Activated naive CD8-positive, alpha-beta T cell treated with anti-CD3 and anti-CD28 coated beads, Interleukin-2, amount 10 ng/mL, durations not matched to agents 7 days and 5 days (primary cell): ENCODE measurements around the gene GID8. TPM values are rescaled to one million over a fixed set of nuclear protein-coding genes. Genes with fewer than 3 reads are reported as not detected.

ENCODE experiments used
- ATAC-seq: fragments of 150-1000 bp; cut with Tn5 transposase; one replicate; pipeline ENCODE4 v1.10.0; 2021; ENCODE audit warnings: low read depth, moderate library complexity
- POLR2A ChIA-PET: fragments of 350-600 bp; sonication (Branson Sonifier 250); formaldehyde crosslinking; loops from one replicate; lab custom pipeline; 2021; ENCODE audit warnings: antibody characterized with exemption; lab: Charles Lee
- DNase-seq: peaks from one replicate; pipeline ENCODE4 v3.0.0; 2021
- H3K27ac Mint-ChIP-seq: one replicate; pipeline ENCODE4 v1.8.0; 2022; ENCODE audit warnings: mild to moderate bottlenecking, mixed read lengths
- H3K27me3 Mint-ChIP-seq: one replicate; pipeline ENCODE4 v1.8.0; 2022; ENCODE audit warnings: mild to moderate bottlenecking, moderate library complexity, mixed read lengths
- H3K36me3 Mint-ChIP-seq: one replicate; pipeline ENCODE4 v1.8.0; 2021; ENCODE audit warnings: mild to moderate bottlenecking, mixed read lengths
- H3K4me1 Mint-ChIP-seq: one replicate; pipeline ENCODE4 v1.8.0; 2021; ENCODE audit warnings: mixed read lengths
- H3K4me3 Mint-ChIP-seq: one replicate; pipeline ENCODE4 v1.8.0; 2022; ENCODE audit warnings: mild to moderate bottlenecking, moderate library complexity, mixed read lengths
- H3K9me3 Mint-ChIP-seq: one replicate; pipeline ENCODE4 v1.8.0; 2021; ENCODE audit warnings: mixed read lengths
- total RNA-seq, 2 experiments: library from RNA; stranded (reverse); gene quantifications; one replicate each; pipeline ENCODE4 v1.2.3, GENCODE V29; 2021

The GID8 gene
- total RNA-seq, 2 experiments from 2014 or later, result 42.1 to 43.0 TPM

DNA sequence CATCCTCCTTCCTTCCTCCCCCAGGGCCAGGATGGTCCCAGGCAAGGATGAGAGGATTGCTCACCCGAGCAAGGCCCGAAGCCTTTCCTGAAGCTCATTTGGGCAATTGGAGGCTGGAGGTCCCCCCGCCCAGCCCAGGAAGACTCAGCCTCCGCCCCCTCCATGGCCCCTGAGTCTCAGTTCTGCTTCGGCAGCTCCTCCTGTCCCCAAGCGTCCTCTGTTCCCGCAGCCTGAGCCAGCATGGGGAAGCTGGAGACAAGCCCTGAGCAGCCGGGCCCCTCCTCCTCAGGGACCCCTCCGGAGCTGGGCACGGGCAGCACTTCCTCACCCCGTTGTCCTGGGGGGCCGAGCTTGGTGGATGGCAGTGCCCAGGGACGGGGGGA is 40.6 kb downstream of the GID8 start:
- Mint-ChIP-seq H3K27me3 (peaks cover 57% of the 10 kb centered on the region), H3K36me3 (no peaks in the 10 kb centered on the region), H3K4me3 (no peak overlapping the region), H3K27ac (no peak overlapping the region), H3K4me1 (peaks cover 28% of the 10 kb centered on the region), H3K9me3 (no peaks in the 10 kb centered on the region)
- POLR2A ChIA-PET, result interaction anchor here (0.8 kb wide), 1 partner anchor 102 kb away, joined by 3 read pairs; no protein-coding TSS in a partner anchor
- ATAC-seq (no peak), DNase-seq (no peak)

- POLR2A ChIA-PET, result interaction anchor here (0.8 to 1.8 kb wide), 2 partner anchors 9 to 102 kb away, joined by 3 to 5 read pairs; no protein-coding TSS in a partner anchor
These were observed 41.4 kb downstream of the GID8 start for GRCh38 chr20:62979310-62979709.

DNA sequence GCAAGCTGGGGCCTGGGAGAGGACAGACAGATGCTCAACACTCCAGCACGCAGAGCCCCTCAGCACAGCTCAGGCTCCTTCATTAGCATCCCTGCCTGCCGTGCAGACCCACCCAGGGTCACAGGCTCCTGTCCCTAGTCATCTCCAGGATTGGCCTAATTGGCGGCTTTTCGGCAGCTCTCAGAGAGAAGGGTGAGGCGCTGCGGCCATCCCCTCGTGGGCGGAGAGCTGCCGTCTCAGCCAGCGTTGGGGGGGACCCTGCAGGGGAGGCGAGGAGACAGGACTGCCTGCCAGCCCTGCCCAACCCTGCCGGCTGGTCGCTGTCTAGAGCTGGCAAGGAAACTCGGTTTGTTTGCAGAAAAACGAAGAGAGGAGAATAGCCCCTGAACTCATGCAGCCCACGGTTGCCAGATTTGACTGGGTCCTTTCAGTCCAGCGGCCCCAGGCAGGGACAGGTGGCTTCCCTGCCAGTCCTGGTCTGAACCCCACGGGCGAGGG is 42.0 kb downstream of the GID8 start:
- peaks cover 53% of the 10 kb centered on the region for H3K27me3 Mint-ChIP-seq
- H3K4me3 Mint-ChIP-seq, result no peak overlapping the region
- no peak for DNase-seq
- H3K36me3 Mint-ChIP-seq, result no peaks in the 10 kb centered on the region
- ATAC-seq, result no peak
- no peaks in the 10 kb centered on the region for H3K9me3 Mint-ChIP-seq
- H3K4me1 Mint-ChIP-seq, result peaks cover 28% of the 10 kb centered on the region
- POLR2A ChIA-PET, result interaction anchor here (1.8 kb wide), 1 partner anchor 9 kb away, joined by 5 read pairs; no protein-coding TSS in a partner anchor
- no peak overlapping the region for H3K27ac Mint-ChIP-seq

More at GRCh38 chr20:62979310-62979709, 41.4 kb downstream of the GID8 start:
- Mint-ChIP-seq H3K36me3 (no peaks in the 10 kb centered on the region), H3K4me3 (no peak overlapping the region), H3K4me1 (peaks cover 28% of the 10 kb centered on the region), H3K9me3 (no peaks in the 10 kb centered on the region), H3K27ac (no peak overlapping the region), H3K27me3 (peaks cover 53% of the 10 kb centered on the region)
- ATAC-seq (no peak), DNase-seq (no peak)

- peaks cover 52% of the 10 kb centered on the region for H3K27me3 Mint-ChIP-seq
- no peak for DNase-seq
- POLR2A ChIA-PET, result interaction anchor here (0.6 to 1.8 kb wide), 2 partner anchors 10 to 27 kb away, joined by 3 to 5 read pairs; no protein-coding TSS in a partner anchor
These were observed 42.5 kb downstream of the GID8 start for GRCh38 chr20:62980380-62980960.

GRCh38 chr20:62980970-62981369 is 43.0 kb downstream of the GID8 start:
- POLR2A ChIA-PET, result interaction anchor here (0.6 to 1.8 kb wide), 2 partner anchors 10 to 27 kb away, joined by 3 to 5 read pairs; no protein-coding TSS in a partner anchor
- Mint-ChIP-seq H3K4me1 (peaks cover 28% of the 10 kb centered on the region), H3K27me3 (peaks cover 52% of the 10 kb centered on the region), H3K9me3 (no peaks in the 10 kb centered on the region), H3K36me3 (no peaks in the 10 kb centered on the region), H3K4me3 (no peak overlapping the region), H3K27ac (peak overlapping the region; percentile 38)
- DNase-seq, result peak; percentile 52
- peak; percentile 41 for ATAC-seq

More at GRCh38 chr20:62980380-62980960, 42.5 kb downstream of the GID8 start:
- H3K4me1 Mint-ChIP-seq, result peaks cover 28% of the 10 kb centered on the region
- no peaks in the 10 kb centered on the region for H3K36me3 Mint-ChIP-seq
- no peak overlapping the region for H3K4me3 Mint-ChIP-seq
- ATAC-seq, result no peak
- no peak overlapping the region for H3K27ac Mint-ChIP-seq
- no peaks in the 10 kb centered on the region for H3K9me3 Mint-ChIP-seq

GRCh38 chr20:62982124-62983075 is 44.5 kb downstream of the GID8 start:
- Mint-ChIP-seq H3K27me3 (peaks cover 53% of the 10 kb centered on the region), H3K4me1 (peaks cover 28% of the 10 kb centered on the region), H3K36me3 (no peaks in the 10 kb centered on the region), H3K27ac (peak overlapping the region; percentile 58), H3K9me3 (no peaks in the 10 kb centered on the region), H3K4me3 (no peak overlapping the region)
- ATAC-seq, result no peak
- POLR2A ChIA-PET, result no interaction called here
- peak; percentile 45 for DNase-seq

GRCh38 chr20:62983210-62983609 is 45.3 kb downstream of the GID8 start:
- POLR2A ChIA-PET, result no interaction called here
- peaks cover 21% of the 10 kb centered on the region for H3K4me1 Mint-ChIP-seq
- ATAC-seq, result no peak
- peaks cover 49% of the 10 kb centered on the region for H3K27me3 Mint-ChIP-seq
- no peaks in the 10 kb centered on the region for H3K9me3 Mint-ChIP-seq
- no peaks in the 10 kb centered on the region for H3K36me3 Mint-ChIP-seq
- no peak overlapping the region for H3K4me3 Mint-ChIP-seq
- DNase-seq, result no peak
- H3K27ac Mint-ChIP-seq, result no peak overlapping the region

DNA sequence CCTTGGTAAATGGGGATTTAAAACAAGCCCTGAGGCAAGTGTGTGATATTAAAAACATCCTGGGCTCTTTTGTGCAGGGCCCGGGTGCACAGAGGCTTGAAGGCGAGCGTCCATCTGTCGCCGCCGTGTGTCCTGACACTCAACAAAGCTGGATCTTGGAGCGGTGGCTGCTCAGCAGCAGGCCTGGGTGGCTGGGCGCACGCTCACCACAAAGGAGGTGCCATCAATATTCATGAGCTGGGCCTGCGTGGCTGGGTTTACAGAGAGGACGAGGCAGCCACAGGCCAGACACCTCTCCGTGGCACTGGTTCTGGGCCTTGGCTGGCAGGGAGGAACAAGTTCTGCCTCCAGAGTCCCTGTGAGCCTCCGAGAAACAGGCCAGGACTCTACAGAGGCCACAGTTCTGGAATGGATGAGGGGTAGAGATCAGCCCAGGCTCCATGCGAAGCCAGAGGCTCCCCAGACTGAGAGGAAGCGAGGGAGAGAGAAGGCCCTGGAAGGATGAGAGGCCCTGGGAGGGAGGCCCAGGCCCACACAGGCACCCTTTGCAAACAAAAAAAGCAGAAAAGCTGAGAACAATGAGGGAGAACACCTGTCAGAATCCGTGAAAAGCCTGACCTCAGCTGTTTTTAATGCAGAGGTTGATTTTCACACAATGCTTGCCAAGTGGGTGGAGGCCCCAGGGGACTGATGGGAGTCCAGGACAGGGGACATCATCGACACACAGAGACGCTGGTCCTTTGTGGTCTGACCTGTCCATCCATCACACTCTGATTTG is 46.9 kb downstream of the GID8 start:
- DNase-seq (no peak), ATAC-seq (no peak)
- Mint-ChIP-seq H3K4me3 (no peak overlapping the region), H3K4me1 (peaks cover 16% of the 10 kb centered on the region), H3K27me3 (peaks cover 36% of the 10 kb centered on the region), H3K9me3 (no peaks in the 10 kb centered on the region), H3K36me3 (no peaks in the 10 kb centered on the region), H3K27ac (no peak overlapping the region)
- POLR2A ChIA-PET, result no interaction called here

DNA sequence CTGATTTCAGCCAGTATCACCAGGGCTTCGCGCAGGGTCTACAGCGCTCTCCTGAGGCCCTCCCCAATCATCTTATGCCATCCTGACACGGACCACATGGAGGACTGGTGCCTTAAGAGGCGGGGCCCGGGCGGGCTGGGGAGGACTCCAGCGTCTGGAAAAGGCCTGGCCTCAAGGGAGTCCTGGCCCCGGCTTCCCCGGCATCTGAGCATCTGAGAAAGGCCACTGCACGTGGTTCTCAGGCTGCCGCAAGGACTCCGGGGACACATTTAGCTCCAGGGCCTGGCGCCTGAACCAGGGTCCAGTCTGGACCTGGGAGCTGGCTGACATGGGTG is 47.5 kb downstream of the GID8 start:
- ATAC-seq (no peak), DNase-seq (no peak)
- H3K36me3 Mint-ChIP-seq, result no peaks in the 10 kb centered on the region
- peaks cover 31% of the 10 kb centered on the region for H3K27me3 Mint-ChIP-seq
- no peak overlapping the region for H3K27ac Mint-ChIP-seq
- no peaks in the 10 kb centered on the region for H3K9me3 Mint-ChIP-seq
- no peak overlapping the region for H3K4me3 Mint-ChIP-seq
- POLR2A ChIA-PET, result no interaction called here
- H3K4me1 Mint-ChIP-seq, result peaks cover 14% of the 10 kb centered on the region

- DNase-seq, result no peak
- H3K27me3 Mint-ChIP-seq, result peaks cover 24% of the 10 kb centered on the region
- POLR2A ChIA-PET, result no interaction called here
- H3K9me3 Mint-ChIP-seq, result no peaks in the 10 kb centered on the region
- ATAC-seq, result no peak
- H3K4me1 Mint-ChIP-seq, result peaks cover 10% of the 10 kb centered on the region
- no peaks in the 10 kb centered on the region for H3K36me3 Mint-ChIP-seq
- H3K27ac Mint-ChIP-seq, result peak overlapping the region; percentile 44
- H3K4me3 Mint-ChIP-seq, result no peak overlapping the region
These were observed 48.4 kb downstream of the GID8 start for GRCh38 chr20:62986257-62986800.

DNA sequence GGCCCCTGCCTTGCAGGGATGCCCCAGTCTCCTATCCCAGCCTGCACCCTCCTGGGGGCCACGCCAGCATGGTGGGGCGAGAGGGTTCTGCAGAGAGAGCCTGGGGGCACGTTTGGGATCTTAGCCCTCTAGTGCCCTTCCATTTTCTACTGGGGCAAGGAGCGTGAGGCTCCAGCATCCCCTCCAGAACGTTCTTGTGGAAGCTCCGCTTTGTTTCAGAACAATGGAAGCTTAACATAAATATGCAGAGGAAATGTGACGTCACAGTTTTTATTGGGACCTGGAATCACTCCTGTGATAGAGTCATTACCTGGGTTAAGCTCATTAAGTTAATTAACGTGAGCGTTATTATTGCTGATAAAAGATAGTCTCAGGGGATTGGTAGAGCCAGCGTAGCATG is 49.2 kb downstream of the GID8 start:
- POLR2A ChIA-PET, result no interaction called here
- Mint-ChIP-seq H3K4me3 (no peak overlapping the region), H3K27ac (no peak overlapping the region), H3K27me3 (peaks cover 19% of the 10 kb centered on the region), H3K4me1 (peaks cover 5% of the 10 kb centered on the region), H3K36me3 (no peaks in the 10 kb centered on the region), H3K9me3 (no peaks in the 10 kb centered on the region)
- ATAC-seq (no peak), DNase-seq (no peak)

GRCh38 chr20:62989201-62989601 is 51.3 kb downstream of the GID8 start:
- Mint-ChIP-seq H3K27ac (no peak overlapping the region), H3K27me3 (peaks cover 13% of the 10 kb centered on the region), H3K4me1 (no peaks in the 10 kb centered on the region), H3K36me3 (no peaks in the 10 kb centered on the region), H3K9me3 (no peaks in the 10 kb centered on the region), H3K4me3 (peak overlapping the region; percentile 52)
- POLR2A ChIA-PET, result no interaction called here
- no peak for DNase-seq
- peak; percentile 51 for ATAC-seq
